HepG2 (cell line): Measurements from ENCODE around the gene COX5B.

Source experiments
- GATAD2A ChIP-seq: IDR thresholded peaks from 2 replicates; pipeline ENCODE4 v1.6.1; 2016
- ZSCAN20 ChIP-seq: sonication (generic); formaldehyde crosslinking; IDR thresholded peaks from 2 replicates; pipeline ENCODE4 v1.4.0; 2020; ENCODE audit warnings: missing genetic modification reagents, mild to moderate bottlenecking, borderline replicate concordance

DNA sequence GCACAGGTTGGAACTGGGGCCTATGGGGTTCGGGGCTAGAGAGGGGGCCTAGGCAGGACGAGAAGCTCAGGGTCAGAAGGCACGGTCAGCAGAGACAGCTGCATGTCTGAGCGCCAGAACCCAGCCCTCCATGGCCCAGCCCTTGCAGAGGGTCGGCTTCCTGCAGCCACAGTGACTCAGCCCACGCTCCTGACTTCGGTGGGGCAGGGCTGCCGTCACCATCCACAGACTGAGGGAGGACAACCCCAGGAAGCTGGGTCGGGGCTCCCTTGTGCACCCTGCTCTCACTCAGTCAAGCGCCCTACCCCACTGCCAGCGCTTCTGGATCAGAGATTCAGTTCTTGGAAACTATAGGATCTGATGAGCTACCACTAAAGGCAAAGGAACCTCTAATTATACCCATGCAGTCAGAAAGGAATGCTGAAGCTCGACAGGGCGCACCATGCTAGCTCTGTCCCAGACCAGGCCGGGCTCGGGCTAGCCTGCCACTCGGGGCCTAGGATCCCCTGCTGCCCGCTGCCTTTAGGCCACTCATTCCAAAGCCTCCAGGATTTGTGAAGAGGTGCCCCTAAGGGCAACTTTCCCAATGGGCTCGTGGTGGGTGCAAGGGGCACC lies 15.0 kb downstream of the COX5B start:
- TF ChIP-seq ZSCAN20, result no peak
- TF ChIP-seq GATAD2A (CRISPR knock-in tag), result no peak
